Ascending aorta (tissue), 2 donors: ENCODE data around the gene KLHL28. TPM values are rescaled to one million over a fixed set of nuclear protein-coding genes. Genes with fewer than 3 reads are reported as not detected.

Experiments
- DNase-seq, 2 donors: peaks; one replicate each; pipeline ENCODE4 v3.0.0-alpha.2; 2019; ENCODE audit warnings: low spot score in 2 of 2
- H3K27ac ChIP-seq, 2 donors: fragments of 200-600 bp; sonication (generic); one replicate each; pipeline ENCODE4 v1.5.1; 2016 to 2017; ENCODE audit warnings: mild to moderate bottlenecking in 1 of 2
- H3K27me3 ChIP-seq: fragments of 200-600 bp; sonication (generic); one replicate; pipeline ENCODE4 v1.5.1; 2017
- H3K36me3 ChIP-seq, 2 donors: fragments of 200-600 bp; sonication (generic); one replicate each; pipeline ENCODE4 v1.5.1; 2016
- H3K4me1 ChIP-seq, 2 donors: fragments of 200-600 bp; sonication (generic); one replicate each; pipeline ENCODE4 v1.5.1; 2016 to 2017; ENCODE audit warnings: mild to moderate bottlenecking in 1 of 2
- H3K4me3 ChIP-seq, 2 donors: fragments of 200-600 bp; sonication (generic); one replicate each; pipeline ENCODE4 v1.5.1; 2016 to 2017; ENCODE audit warnings: mild to moderate bottlenecking in 1 of 2
- H3K9me3 ChIP-seq, 2 donors: fragments of 200-600 bp; sonication (generic); one replicate each; pipeline ENCODE4 v1.5.1; 2016
- intact Hi-C: fragments of 100-400 bp; cut with DNase I; formaldehyde crosslinking; loops from one replicate; pipeline ENCODE4 v1.15.1; 2023
- total RNA-seq: library from RNA; depleted of rRNA; stranded (reverse); fragments of >200 nt; gene quantifications from one replicate; pipeline ENCODE4 v1.1.0, GENCODE V29; 2016
- TF ChIP-seq, protein P1 (sequence below), 3 experiments: fragments of 200-600 bp in 2 of 3; fragments of 450-650 bp in 1 of 3; sonication (generic) in 2 of 3; IDR thresholded peaks; one replicate each; pipeline ENCODE4 v1.5.1; 2016 to 2019; ENCODE audit warnings: antibody characterized with exemption in 3 of 3, mild to moderate bottlenecking in 1 of 3, moderate library complexity in 1 of 3

The KLHL28 gene
- total RNA-seq, 1 donor from 2014 or later, result 6.1 TPM

DNA sequence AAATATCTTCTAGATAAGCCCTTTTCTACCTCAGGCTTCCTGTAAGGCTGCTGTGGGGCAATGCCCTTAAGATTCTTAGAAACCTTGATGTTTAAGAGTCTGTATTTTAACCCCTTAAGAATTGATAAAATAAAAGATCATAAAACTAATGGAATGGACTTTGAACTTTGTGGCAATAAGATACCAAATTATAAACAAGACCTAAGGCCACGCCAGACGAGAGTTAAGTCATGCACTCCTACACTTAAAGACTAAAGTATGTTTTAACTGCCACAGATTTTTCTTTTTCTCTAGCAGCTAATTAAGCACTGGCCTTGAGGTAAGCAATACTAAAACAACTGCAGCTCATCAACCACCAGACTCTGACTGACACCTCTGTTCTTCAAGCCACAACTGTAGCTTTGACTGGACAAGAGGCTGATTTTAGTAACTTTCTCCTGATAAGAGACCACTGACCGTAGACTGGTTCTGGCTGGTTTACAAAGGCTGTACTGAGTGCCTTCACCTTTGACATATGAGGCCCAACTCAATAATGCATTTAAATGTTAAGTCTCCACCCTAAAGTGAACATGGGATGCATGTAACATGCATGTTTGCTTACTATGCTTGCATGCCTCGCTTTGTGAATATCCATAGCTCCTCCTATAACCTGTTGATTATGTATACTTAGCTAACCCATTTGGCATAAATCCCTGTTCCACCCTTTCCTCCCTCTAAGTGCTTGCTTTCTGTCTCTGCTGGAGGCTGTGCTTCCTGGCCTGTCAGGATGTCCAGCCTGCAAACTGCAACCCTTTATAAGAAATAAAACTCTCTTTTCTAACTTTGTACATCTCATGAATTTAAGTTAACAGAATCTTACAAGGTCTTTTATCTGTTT, 71.9 kb downstream of the KLHL28 start:
- Histone ChIP-seq H3K9me3 (no peaks in the 10 kb centered on the region), H3K36me3 (no peaks in the 10 kb centered on the region), H3K27me3 (no peaks in the 10 kb centered on the region), H3K4me1 (no peaks in the 10 kb centered on the region), H3K27ac (no peak overlapping the region), H3K4me3 (no peak overlapping the region)
- intact Hi-C loops, result no loop called here
- TF ChIP-seq, protein P1, sequence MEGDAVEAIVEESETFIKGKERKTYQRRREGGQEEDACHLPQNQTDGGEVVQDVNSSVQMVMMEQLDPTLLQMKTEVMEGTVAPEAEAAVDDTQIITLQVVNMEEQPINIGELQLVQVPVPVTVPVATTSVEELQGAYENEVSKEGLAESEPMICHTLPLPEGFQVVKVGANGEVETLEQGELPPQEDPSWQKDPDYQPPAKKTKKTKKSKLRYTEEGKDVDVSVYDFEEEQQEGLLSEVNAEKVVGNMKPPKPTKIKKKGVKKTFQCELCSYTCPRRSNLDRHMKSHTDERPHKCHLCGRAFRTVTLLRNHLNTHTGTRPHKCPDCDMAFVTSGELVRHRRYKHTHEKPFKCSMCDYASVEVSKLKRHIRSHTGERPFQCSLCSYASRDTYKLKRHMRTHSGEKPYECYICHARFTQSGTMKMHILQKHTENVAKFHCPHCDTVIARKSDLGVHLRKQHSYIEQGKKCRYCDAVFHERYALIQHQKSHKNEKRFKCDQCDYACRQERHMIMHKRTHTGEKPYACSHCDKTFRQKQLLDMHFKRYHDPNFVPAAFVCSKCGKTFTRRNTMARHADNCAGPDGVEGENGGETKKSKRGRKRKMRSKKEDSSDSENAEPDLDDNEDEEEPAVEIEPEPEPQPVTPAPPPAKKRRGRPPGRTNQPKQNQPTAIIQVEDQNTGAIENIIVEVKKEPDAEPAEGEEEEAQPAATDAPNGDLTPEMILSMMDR (IDR thresholded peaks at IDR 0.05), result no peak
- no peak for DNase-seq

DNA sequence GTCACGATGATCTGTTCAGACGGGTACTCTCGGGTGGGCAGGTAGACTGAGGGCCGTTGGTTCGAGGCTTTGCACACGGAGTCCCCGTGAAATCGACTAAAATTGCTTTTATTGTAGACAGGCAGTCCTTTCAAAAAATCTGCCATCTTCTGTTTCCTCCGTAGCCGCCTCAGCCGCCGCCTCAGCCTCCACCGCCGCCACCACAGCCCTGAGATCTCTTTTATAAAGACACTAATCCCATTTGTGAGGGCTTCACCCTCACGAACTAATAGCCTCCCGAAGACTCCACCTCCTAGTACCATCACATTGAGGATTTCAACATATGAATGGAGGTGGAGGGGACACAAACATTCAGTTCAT, 74.2 kb downstream of the KLHL28 start:
- TF ChIP-seq, protein P1 (IDR thresholded peaks at IDR 0.05), result no peak
- no peak overlapping the region for H3K27ac ChIP-seq
- intact Hi-C loops, result no loop called here
- H3K9me3 ChIP-seq, result peaks cover 0 to under 1% of the 10 kb centered on the region in 2 donors
- no peak overlapping the region for H3K4me3 ChIP-seq
- no peaks in the 10 kb centered on the region for H3K27me3 ChIP-seq
- H3K36me3 ChIP-seq, result no peaks in the 10 kb centered on the region
- no peaks in the 10 kb centered on the region for H3K4me1 ChIP-seq
- no peak for DNase-seq

- H3K27ac ChIP-seq, result no peak overlapping the region
- intact Hi-C loops, result no loop called here
- H3K27me3 ChIP-seq, result no peaks in the 10 kb centered on the region
- H3K9me3 ChIP-seq, result peaks cover 0 to 6% of the 10 kb centered on the region in 2 donors
- H3K4me3 ChIP-seq, result no peak overlapping the region
- TF ChIP-seq, protein P1 (IDR thresholded peaks at IDR 0.05), result no peak
- no peaks in the 10 kb centered on the region for H3K4me1 ChIP-seq
- H3K36me3 ChIP-seq, result no peaks in the 10 kb centered on the region
- DNase-seq, result no peak
Observed at GRCh38 chr14:44886860-44887595, 74.7 kb downstream of the KLHL28 start.

- Histone ChIP-seq H3K9me3 (peaks cover 0 to 19% of the 10 kb centered on the region in 2 donors), H3K4me1 (no peaks in the 10 kb centered on the region), H3K27ac (no peak overlapping the region), H3K36me3 (no peaks in the 10 kb centered on the region), H3K4me3 (no peak overlapping the region), H3K27me3 (no peaks in the 10 kb centered on the region)
- TF ChIP-seq, protein P1 (IDR thresholded peaks at IDR 0.05), result no peak
- DNase-seq, result no peak
- intact Hi-C loops, result no loop called here
Observed at GRCh38 chr14:44880791-44881190, 81.0 kb downstream of the KLHL28 start.

Other genes with a start within 250 kb of the KLHL28 start
- gene TOGARAM1, start 243 bp upstream of the KLHL28 start, total RNA-seq, result 1.8 TPM
- gene PRPF39, start 122.2 kb upstream of the KLHL28 start, total RNA-seq, result 43.2 TPM
- 8.8 TPM for gene FKBP3, start 172.5 kb upstream of the KLHL28 start, total RNA-seq
- gene FANCM, start 174.0 kb upstream of the KLHL28 start, total RNA-seq, result 2.1 TPM